Measurements from ENCODE around the gene DHX30. TPM values are rescaled to one million over a fixed set of nuclear protein-coding genes. Genes with fewer than 3 reads are reported as not detected.

Gene DHX30
- total RNA-seq, 1 experiment from 2014 or later = 57.2 TPM

GRCh38 chr3:47851888-47852603 is 49.1 kb downstream of the DHX30 start:
- no peak for DNase-seq (ENCODE audit: low read depth)

GRCh38 chr3:47852604-47853602 is 50.0 kb downstream of the DHX30 start:
- no peak for DNase-seq (ENCODE audit: low read depth)

GRCh38 chr3:47854267-47854666 is 51.3 kb downstream of the DHX30 start:
- no peak for DNase-seq (ENCODE audit: low read depth)

- DNase-seq (ENCODE audit: low read depth) = no peak
These were observed 52.0 kb downstream of the DHX30 start for GRCh38 chr3:47854720-47855455.

- DNase-seq (ENCODE audit: low read depth) = no peak
These were observed 52.8 kb downstream of the DHX30 start for GRCh38 chr3:47855461-47856383.

GRCh38 chr3:47856669-47857068 is 53.7 kb downstream of the DHX30 start:
- DNase-seq (ENCODE audit: low read depth) = no peak

GRCh38 chr3:47857151-47857550 is 54.2 kb downstream of the DHX30 start:
- DNase-seq (ENCODE audit: low read depth) = no peak

GRCh38 chr3:47859956-47860605 is 57.1 kb downstream of the DHX30 start:
- no peak for DNase-seq (ENCODE audit: low read depth)

GRCh38 chr3:47863391-47864128 is 60.6 kb downstream of the DHX30 start:
- no peak for DNase-seq (ENCODE audit: low read depth)

GRCh38 chr3:47865192-47865591 is 62.3 kb downstream of the DHX30 start:
- no peak for DNase-seq (ENCODE audit: low read depth)

GRCh38 chr3:47867451-47868044 is 64.6 kb downstream of the DHX30 start:
- no peak for DNase-seq (ENCODE audit: low read depth)

GRCh38 chr3:47868306-47868705 is 65.4 kb downstream of the DHX30 start:
- DNase-seq (ENCODE audit: low read depth) = no peak

GRCh38 chr3:47870156-47870555 is 67.2 kb downstream of the DHX30 start:
- no peak for DNase-seq (ENCODE audit: low read depth)

GRCh38 chr3:47870702-47871260 is 67.8 kb downstream of the DHX30 start:
- no peak for DNase-seq (ENCODE audit: low read depth)

- no peak for DNase-seq (ENCODE audit: low read depth)
These were observed 68.5 kb downstream of the DHX30 start for GRCh38 chr3:47871389-47871788.

- DNase-seq (ENCODE audit: low read depth) = no peak
These were observed 70.0 kb downstream of the DHX30 start for GRCh38 chr3:47872916-47873315.

GRCh38 chr3:47874438-47874837 is 71.5 kb downstream of the DHX30 start:
- no peak for DNase-seq (ENCODE audit: low read depth)

- DNase-seq (ENCODE audit: low read depth) = no peak
These were observed 72.0 kb downstream of the DHX30 start for GRCh38 chr3:47874913-47875312.

GRCh38 chr3:47877290-47877689 is 74.4 kb downstream of the DHX30 start:
- peak; percentile 25 for DNase-seq (ENCODE audit: low read depth)

Measured in RPMI7951 (cell line).